Globus pallidus (tissue), 1 donor: ENCODE results near the gene NOD1.
"Not testable (repeated sequence)": the region's sequence is repeated elsewhere in the genome, so short reads cannot be mapped to it uniquely, and the experiment has no call there.

Experiments
- DNase-seq: peaks from one replicate; pipeline ENCODE4 v3.0.0-alpha.2; 2015; ENCODE audit warnings: low spot score

Gene NOD1

GRCh38 chr7:30420080-30420479, 58.5 kb downstream of the NOD1 start:
- DNase-seq = not testable (repeated sequence)

GRCh38 chr7:30413864-30414263, 64.7 kb downstream of the NOD1 start:
- DNase-seq = no peak

- peak; percentile 83 for DNase-seq
These were observed 65.6 kb downstream of the NOD1 start for GRCh38 chr7:30412782-30413504.

- DNase-seq = no peak
These were observed 66.7 kb downstream of the NOD1 start for GRCh38 chr7:30411897-30412296.

GRCh38 chr7:30411173-30411572, 67.4 kb downstream of the NOD1 start:
- DNase-seq = no peak

GRCh38 chr7:30406664-30407425, 71.7 kb downstream of the NOD1 start:
- no peak for DNase-seq

- no peak for DNase-seq
These were observed 73.4 kb downstream of the NOD1 start for GRCh38 chr7:30405179-30405578.

- DNase-seq = no peak
These were observed 75.1 kb downstream of the NOD1 start for GRCh38 chr7:30403477-30403876.

- no peak for DNase-seq
These were observed 82.2 kb downstream of the NOD1 start for GRCh38 chr7:30396389-30396788.

- DNase-seq = no peak
These were observed 82.9 kb downstream of the NOD1 start for GRCh38 chr7:30395676-30396075.

- DNase-seq = no peak
These were observed 86.8 kb downstream of the NOD1 start for GRCh38 chr7:30391806-30392205.

- no peak for DNase-seq
These were observed 87.6 kb downstream of the NOD1 start for GRCh38 chr7:30390736-30391636.

GRCh38 chr7:30389791-30390190, 88.8 kb downstream of the NOD1 start:
- no peak for DNase-seq

- no peak for DNase-seq
These were observed 96.0 kb downstream of the NOD1 start for GRCh38 chr7:30382607-30383006.

- not testable (repeated sequence) for DNase-seq
These were observed 97.8 kb downstream of the NOD1 start for GRCh38 chr7:30380824-30381223.

GRCh38 chr7:30380294-30380693, 98.3 kb downstream of the NOD1 start:
- no peak for DNase-seq

GRCh38 chr7:30379741-30380140, 98.8 kb downstream of the NOD1 start:
- DNase-seq = no peak

GRCh38 chr7:30379131-30379530, 99.5 kb downstream of the NOD1 start:
- no peak for DNase-seq

- no peak for DNase-seq
These were observed 100.3 kb downstream of the NOD1 start for GRCh38 chr7:30378275-30378674.
